ENCODE results near the gene PREP. TPM values are rescaled to one million over a fixed set of nuclear protein-coding genes. Genes with fewer than 3 reads are reported as not detected.
"Not testable (repeated sequence)": the region's sequence is repeated elsewhere in the genome, so short reads cannot be mapped to it uniquely, and the experiment has no call there.

Gene PREP
- total RNA-seq, 1 donor from 2014 or later = 25.2 TPM

GRCh38 chr6:105429676-105430075, 26.8 kb upstream of the PREP start:
- no peak for TF ChIP-seq CTCF (IDR thresholded peaks at IDR 0.05; ENCODE audit: borderline replicate concordance)
- no peak overlapping the region for H3K4me3 ChIP-seq
- H3K4me1 ChIP-seq = peaks cover 10% of the 10 kb centered on the region
- intact Hi-C loops (cut with micrococcal nuclease) = loop anchor here (10.0 kb wide), 1 partner anchor 345 kb away; no protein-coding TSS in a partner anchor
- no peaks in the 10 kb centered on the region for H3K36me3 ChIP-seq
- no peak overlapping the region for H3K27ac ChIP-seq (replicated peaks)
- no peak for DNase-seq
- H3K27me3 ChIP-seq (ENCODE audit: low read depth) = no peaks in the 10 kb centered on the region
- no peaks in the 10 kb centered on the region for H3K9me3 ChIP-seq (replicated peaks)

- no peak for DNase-seq
- Histone ChIP-seq H3K4me1 (peaks cover 10% of the 10 kb centered on the region), H3K9me3 (replicated peaks) (no peaks in the 10 kb centered on the region), H3K27ac (replicated peaks) (no peak overlapping the region), H3K36me3 (no peaks in the 10 kb centered on the region), H3K4me3 (no peak overlapping the region), H3K27me3 (ENCODE audit: low read depth) (no peaks in the 10 kb centered on the region)
- intact Hi-C loops (cut with micrococcal nuclease) = loop anchor here (10.0 kb wide), 1 partner anchor 344 kb away; no protein-coding TSS in a partner anchor
- no peak for TF ChIP-seq CTCF (IDR thresholded peaks at IDR 0.05; ENCODE audit: borderline replicate concordance)
Measured at GRCh38 chr6:105428342-105428957, 25.6 kb upstream of the PREP start.

GRCh38 chr6:105424175-105424783, 21.4 kb upstream of the PREP start:
- intact Hi-C loops (cut with micrococcal nuclease) = loop anchor here (10.0 kb wide), 1 partner anchor 339 kb away; no protein-coding TSS in a partner anchor

GRCh38 chr6:105416971-105417370, 14.1 kb upstream of the PREP start:
- H3K27ac ChIP-seq (replicated peaks); H3K4me3 ChIP-seq; H3K27me3 ChIP-seq (ENCODE audit: low read depth); H3K36me3 ChIP-seq; intact Hi-C loops (cut with micrococcal nuclease); H3K4me1 ChIP-seq; DNase-seq: not testable (repeated sequence)
- H3K9me3 ChIP-seq (replicated peaks) = peaks cover 62% of the 10 kb centered on the region

More at GRCh38 chr6:105424175-105424783, 21.4 kb upstream of the PREP start:
- no peaks in the 10 kb centered on the region for H3K27me3 ChIP-seq (ENCODE audit: low read depth)
- TF ChIP-seq CTCF (IDR thresholded peaks at IDR 0.05; ENCODE audit: borderline replicate concordance) = peak; percentile 74
- H3K4me1 ChIP-seq = peaks cover 10% of the 10 kb centered on the region
- DNase-seq = no peak
- no peak overlapping the region for H3K27ac ChIP-seq (replicated peaks)
- no peak overlapping the region for H3K4me3 ChIP-seq
- no peaks in the 10 kb centered on the region for H3K36me3 ChIP-seq
- peaks cover 8% of the 10 kb centered on the region for H3K9me3 ChIP-seq (replicated peaks)

GRCh38 chr6:105409734-105410133, 6.9 kb upstream of the PREP start:
- no peak for DNase-seq
- TF ChIP-seq CTCF (IDR thresholded peaks at IDR 0.05; ENCODE audit: borderline replicate concordance) = no peak
- Histone ChIP-seq H3K4me1 (no peaks in the 10 kb centered on the region), H3K4me3 (no peak overlapping the region), H3K27me3 (ENCODE audit: low read depth) (peaks cover 11% of the 10 kb centered on the region), H3K27ac (replicated peaks) (no peak overlapping the region), H3K36me3 (no peaks in the 10 kb centered on the region), H3K9me3 (replicated peaks) (peaks cover 12% of the 10 kb centered on the region)
- intact Hi-C loops (cut with micrococcal nuclease) = no loop called here
